K562 (cell line): ENCODE data around the gene HSDL2. TPM values are rescaled to one million over a fixed set of nuclear protein-coding genes. Genes with fewer than 3 reads are reported as not detected.

ENCODE experiments used
- ARID4B ChIP-seq: sonication (generic); formaldehyde crosslinking; IDR thresholded peaks from 2 replicates; pipeline ENCODE4 v1.8.0; 2022; ENCODE audit warnings: mild to moderate bottlenecking, missing genetic modification reagents
- CBX1 ChIP-seq: sonication (generic); IDR thresholded peaks from 2 replicates; pipeline ENCODE4 v1.6.1; 2016; ENCODE audit warnings: antibody characterized with exemption, low read depth, mild to moderate bottlenecking
- DMBX1 ChIP-seq: fragments of 250-450 bp; sonication (Bioruptor Pico); IDR thresholded peaks from 2 replicates; pipeline ENCODE4 v1.8.0; 2022; ENCODE audit warnings: inconsistent platforms, mild to moderate bottlenecking, moderate library complexity, borderline replicate concordance
- ELF1 ChIP-seq: fragments of 200-800 bp; sonication (Bioruptor generic); IDR thresholded peaks from 2 replicates; pipeline ENCODE4 v1.6.1; 2016; ENCODE audit warnings: missing genetic modification characterization, missing compliant biosample characterization
- ELF4 ChIP-seq: fragments of 450-650 bp; formaldehyde crosslinking; IDR thresholded peaks from 2 replicates; pipeline ENCODE4 v1.4.0; 2022; ENCODE audit warnings: missing genetic modification characterization
- FOXA3 ChIP-seq, 2 experiments: fragments of 450-650 bp in 1 of 2; sonication (generic) in 1 of 2; formaldehyde crosslinking; IDR thresholded peaks in 1 of 2; conservative IDR thresholded peaks in 1 of 2; 2 replicates each; pipeline versions ENCODE4 v1.4.0 to v1.8.0; 2020 to 2022; ENCODE audit warnings: mild to moderate bottlenecking in 2 of 2, missing genetic modification reagents in 1 of 2
- FOXK1 ChIP-seq: sonication (generic); formaldehyde crosslinking; IDR thresholded peaks from 2 replicates; pipeline ENCODE4 v1.8.0; 2022; ENCODE audit warnings: missing genetic modification reagents, mild to moderate bottlenecking, borderline replicate concordance
- GABPB1 ChIP-seq: sonication (generic); formaldehyde crosslinking; IDR thresholded peaks from 2 replicates; pipeline ENCODE4 v1.8.0; 2022; ENCODE audit warnings: mild to moderate bottlenecking, missing genetic modification reagents
- NR2C2 ChIP-seq, 2 experiments: fragments of 200-800 bp in 1 of 2; sonication (Bioruptor generic) in 1 of 2; sonication (generic) in 1 of 2; formaldehyde crosslinking in 1 of 2; IDR thresholded peaks; 2 replicates each; pipeline versions ENCODE4 v1.6.1 to v1.8.0; 2016 to 2022; ENCODE audit warnings: mild to moderate bottlenecking in 1 of 2, missing compliant biosample characterization in 1 of 2, missing genetic modification characterization in 1 of 2, missing genetic modification reagents in 1 of 2
- PATZ1 ChIP-seq: fragments of 250-450 bp; sonication (Bioruptor Pico); IDR thresholded peaks from 2 replicates; pipeline ENCODE4 v1.5.0; 2020; ENCODE audit warnings: mild to moderate bottlenecking, borderline replicate concordance
- PBX2 ChIP-seq, 2 experiments: IDR thresholded peaks in 1 of 2; conservative IDR thresholded peaks in 1 of 2; 2 replicates each; pipeline ENCODE4 v1.6.1; 2016; ENCODE audit warnings: low read depth in 2 of 2, mild to moderate bottlenecking in 1 of 2, missing compliant biosample characterization in 1 of 2, missing genetic modification characterization in 1 of 2, moderate library complexity in 1 of 2
- THAP7 ChIP-seq: fragments of 250-450 bp; sonication (Bioruptor Pico); IDR thresholded peaks from 2 replicates; pipeline ENCODE4 v1.5.0; 2021
- ZBTB1 ChIP-seq: sonication (generic); formaldehyde crosslinking; IDR thresholded peaks from 2 replicates; pipeline ENCODE4 v1.8.1; 2023; ENCODE audit warnings: missing genetic modification reagents, low read depth, mild to moderate bottlenecking, borderline replicate concordance
- ZNF785 ChIP-seq: fragments of 250-450 bp; sonication (Bioruptor Pico); IDR thresholded peaks from 2 replicates; pipeline ENCODE4 v1.4.0; 2020; ENCODE audit warnings: mild to moderate bottlenecking
- polyA plus RNA-seq, 8 experiments: library from polyadenylated mRNA; depleted of rRNA in 4 of 8; stranded (reverse) in 5 of 8; unstranded in 3 of 8; fragments of >200 nt; fragmentation: Nextera tagmentation in 2 of 8; fragmentation: Illumina TruSeq in 1 of 8; extraction: Ambion mirVana in 2 of 8; extraction: Trizol in 1 of 8; gene quantifications; 2 replicates each; pipeline versions ENCODE4 v1.2.1 to v1.2.3, GENCODE V29; 2011 to 2014; ENCODE audit warnings: inconsistent platforms in 1 of 8, missing spikeins in 1 of 8
- total RNA-seq, 7 experiments: library from RNA; depleted of rRNA in 6 of 7; stranded (reverse); fragments of >200 nt in 6 of 7; fragmentation: Illumina TruSeq in 2 of 7; extraction: Trizol in 2 of 7; gene quantifications; 2 replicates each; pipeline versions ENCODE4 v1.2.1 to v1.2.3, GENCODE V29; 2011 to 2021; ENCODE audit warnings: low replicate concordance in 1 of 7

HSDL2 gene
- total and polyA plus RNA-seq, 9 of the 15 experiments (the other 6 are each of a cell fraction or from before 2014, with no cell fraction given): 22.8 to 74.1 (median 35.6) TPM

- TF ChIP-seq NR2C2 (CRISPR knock-in tag; IDR thresholded peaks at IDR 0.05) (peak; percentile 91; the same call in 1 of the 2 replicates), NR2C2 (tag; IDR thresholded peaks at IDR 0.05) (no peak), THAP7 (CRISPR knock-in tag) (0 out of 2 replicates have a peak, but pooled peaks have one; percentile 59), FOXA3 (CRISPR knock-in tag; conservative IDR thresholded peaks at IDR 0.05 in 1 of 2, IDR thresholded peaks at IDR 0.05 in 1 of 2) (peak in 1 of 2 experiments; percentile 92; a peak in 2 of 4 replicates), CBX1 (0 out of 2 replicates have a peak, but pooled peaks have one; percentile 25), PATZ1 (CRISPR knock-in tag) (peak; percentile 56; the same call in 1 of the 2 replicates), ZBTB1 (CRISPR knock-in tag) (peak; percentile 82; the same call in 1 of the 2 replicates), DMBX1 (CRISPR knock-in tag) (peak; percentile 80), ARID4B (CRISPR knock-in tag) (peak; percentile 89), PBX2 (CRISPR knock-in tag; IDR thresholded peaks at IDR 0.05; ENCODE audit: low read depth) (no peak), PBX2 (tag; conservative IDR thresholded peaks at IDR 0.05; ENCODE audit: low read depth) (0 out of 2 replicates have a peak, but pooled peaks have one; percentile 6), ELF4 (CRISPR knock-in tag) (0 out of 2 replicates have a peak, but pooled peaks have one; percentile 69), FOXK1 (CRISPR knock-in tag) (peak; percentile 98), ZNF785 (CRISPR knock-in tag) (no peak), ELF1 (0 out of 2 replicates have a peak, but pooled peaks have one; percentile 10), GABPB1 (CRISPR knock-in tag) (peak; percentile 90)
Observed at GRCh38 chr9:112486221-112487007, 106.5 kb downstream of the HSDL2 start, which contains the start of gene KIAA1958 (continued).
